Peyer's patch (tissue), 4 donors: ENCODE results near the gene TMEM42. TPM values are rescaled to one million over a fixed set of nuclear protein-coding genes. Genes with fewer than 3 reads are reported as not detected.
A peak's percentile ranks its signal among the peaks of the same experiment; 100 is the strongest.

ENCODE experiments used
- DNase-seq, 3 donors: peaks; one replicate each; pipeline ENCODE4 v3.0.0-alpha.2; 2017 to 2019
- H3K27ac ChIP-seq, 4 donors: fragments of 200-600 bp; sonication (generic); one replicate each; pipeline ENCODE4 v1.5.1; 2016 to 2019
- H3K27me3 ChIP-seq, 2 donors: fragments of 200-600 bp; sonication (generic); one replicate each; pipeline ENCODE4 v1.5.1; 2019
- H3K36me3 ChIP-seq, 3 donors: fragments of 200-600 bp; sonication (generic); one replicate each; pipeline ENCODE4 v1.5.1; 2016 to 2019
- H3K4me1 ChIP-seq, 4 donors: fragments of 200-600 bp; sonication (generic); one replicate each; pipeline ENCODE4 v1.5.1; 2016 to 2019
- H3K4me3 ChIP-seq, 4 donors: fragments of 200-600 bp; sonication (generic); 1 replicate in 3 of 4; 2 replicates in 1 of 4; pipeline ENCODE4 v1.5.1; 2016 to 2019; ENCODE audit warnings: mild to moderate bottlenecking in 1 of 4
- H3K9me3 ChIP-seq, 4 donors: fragments of 200-600 bp; sonication (generic); one replicate each; pipeline ENCODE4 v1.5.1; 2016 to 2019; ENCODE audit warnings: mild to moderate bottlenecking in 1 of 4
- CTCF ChIP-seq, 6 experiments: fragments of 450-650 bp in 4 of 6; fragments of 200-600 bp in 2 of 6; sonication (generic) in 1 of 6; IDR thresholded peaks; one replicate each; pipeline ENCODE4 v1.5.1; 2017 to 2019; ENCODE audit warnings: antibody characterized with exemption in 6 of 6, mild to moderate bottlenecking in 3 of 6, moderate library complexity in 1 of 6
- POLR2A ChIP-seq, 2 donors: fragments of 450-650 bp; IDR thresholded peaks; one replicate each; pipeline ENCODE4 v1.5.1; 2017; ENCODE audit warnings: antibody characterized with exemption in 2 of 2, mild to moderate bottlenecking in 2 of 2, moderate library complexity in 2 of 2
- total RNA-seq, 4 donors: library from RNA; depleted of rRNA; stranded (reverse); fragments of >200 nt; gene quantifications; one replicate each; pipeline ENCODE4 v1.1.0, GENCODE V29; 2016

Gene TMEM42
- total RNA-seq, 4 donors from 2014 or later: 8.9 to 12.6 (median 10.6) TPM

GRCh38 chr3:44914936-44915335, 53.2 kb downstream of the TMEM42 start:
- TF ChIP-seq POLR2A (IDR thresholded peaks at IDR 0.05): no peak
- peak in 3 of 6 experiments; percentile 13 to 28 (median 25) for TF ChIP-seq CTCF (IDR thresholded peaks at IDR 0.05)

More at GRCh38 chr3:44914936-44915335, 53.2 kb downstream of the TMEM42 start:
- H3K27ac ChIP-seq: no peak overlapping the region
- no peak overlapping the region for H3K4me3 ChIP-seq
- H3K36me3 ChIP-seq: peaks cover 0 to 10% (median 0%) of the 10 kb centered on the region in 3 donors
- H3K4me1 ChIP-seq: no peaks in the 10 kb centered on the region
- no peaks in the 10 kb centered on the region for H3K27me3 ChIP-seq
- no peaks in the 10 kb centered on the region for H3K9me3 ChIP-seq
- DNase-seq: peak in 1 of 3 donors; percentile 42

Other genes starting within 250 kb of the TMEM42 start
- 10 to 100 TPM; 10.5 to 19.1 (median 14.7) TPM for gene ZNF197, start 236.9 kb upstream of the TMEM42 start, total RNA-seq
- 10 to 100 TPM in 2 of 4 donors, 1 to 10 TPM in 2; 7.2 to 21.5 (median 10.3) TPM for gene ZNF35, start 213.2 kb upstream of the TMEM42 start, total RNA-seq
- gene ZNF502, start 149.3 kb upstream of the TMEM42 start, total RNA-seq: 1 to 10 TPM; 2.3 to 5.0 (median 3.5) TPM
- 1 to 10 TPM; 1.0 to 9.9 (median 4.1) TPM for gene ZNF501, start 132.3 kb upstream of the TMEM42 start, total RNA-seq
- 10 to 100 TPM in 2 of 4 donors, 1 to 10 TPM in 2; 8.9 to 21.5 (median 10.9) TPM for gene KIAA1143, start 100.3 kb upstream of the TMEM42 start, total RNA-seq
- 10 to 100 TPM in 1 of 4 donors, 1 to 10 TPM in 2, under 1 TPM in 1; 0.85 to 32.2 (median 2.6) TPM for gene KIF15, start 100.1 kb upstream of the TMEM42 start, total RNA-seq
- gene TGM4, start 12.7 kb downstream of the TMEM42 start, total RNA-seq: not detected
- 100 to 1,000 TPM in 3 of 4 donors, 10 to 100 TPM in 1; 70.1 to 190 (median 152) TPM for gene ZDHHC3, start 114.3 kb downstream of the TMEM42 start, total RNA-seq
- 10 to 100 TPM; 19.8 to 66.0 (median 28.6) TPM for gene EXOSC7, start 114.3 kb downstream of the TMEM42 start, total RNA-seq
- gene CLEC3B, start 164.4 kb downstream of the TMEM42 start, total RNA-seq: 10 to 100 TPM; 11.6 to 47.9 (median 32.7) TPM